WTC11 (cell line): ENCODE results near the gene TUBGCP6.

Experiments
- CTCF ChIP-seq: fragments of 200-600 bp; IDR thresholded peaks from 2 replicates; pipeline ENCODE4 v1.8.0; 2022; ENCODE audit warnings: antibody characterized with exemption
- ESRRA ChIP-seq: sonication (generic); formaldehyde crosslinking; IDR thresholded peaks from 2 replicates; pipeline ENCODE4 v1.8.1; 2022; ENCODE audit warnings: mild to moderate bottlenecking, missing genetic modification reagents, borderline replicate concordance
- JAZF1 ChIP-seq: fragments of 250-450 bp; sonication (Bioruptor Pico); IDR thresholded peaks from 2 replicates; pipeline ENCODE4 v1.9.0; 2021; ENCODE audit warnings: moderate library complexity, mild to moderate bottlenecking, inconsistent platforms
- KAT7 ChIP-seq: sonication (generic); formaldehyde crosslinking; IDR thresholded peaks from 2 replicates; pipeline ENCODE4 v1.8.1; 2023; ENCODE audit warnings: missing genetic modification reagents, mild to moderate bottlenecking, borderline replicate concordance
- PREB ChIP-seq: sonication (generic); formaldehyde crosslinking; IDR thresholded peaks from 2 replicates; pipeline ENCODE4 v1.8.1; 2022; ENCODE audit warnings: mild to moderate bottlenecking, missing genetic modification reagents, moderate library complexity, borderline replicate concordance
- ZNF121 ChIP-seq: sonication (generic); formaldehyde crosslinking; IDR thresholded peaks from 2 replicates; pipeline ENCODE4 v1.8.0; 2023; ENCODE audit warnings: missing genetic modification reagents
- TF ChIP-seq, protein P1 (sequence below): sonication (generic); formaldehyde crosslinking; IDR thresholded peaks from 2 replicates; pipeline ENCODE4 v1.8.0; 2022; ENCODE audit warnings: mild to moderate bottlenecking, missing genetic modification reagents
- TF ChIP-seq, protein P2 (sequence below): sonication (generic); formaldehyde crosslinking; conservative IDR thresholded peaks from 2 replicates; pipeline ENCODE4 v1.8.1; 2022; ENCODE audit warnings: mild to moderate bottlenecking, missing genetic modification reagents

DNA sequence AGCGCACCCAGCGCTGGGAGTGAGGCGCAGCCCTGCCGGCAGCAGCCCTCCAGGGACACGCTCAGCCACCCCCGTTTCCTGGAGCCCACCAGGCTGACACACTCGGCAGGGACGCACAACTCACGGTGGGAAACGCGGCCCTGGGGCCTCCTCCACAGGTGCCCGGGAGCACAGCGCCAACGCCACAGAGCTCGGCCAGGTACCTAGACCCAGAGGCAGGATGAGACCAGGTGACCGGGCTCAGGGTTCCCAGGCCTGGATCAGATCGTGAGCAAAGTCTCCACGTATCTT lies 18.0 kb downstream of the TUBGCP6 start:
- no peak for TF ChIP-seq CTCF
- no peak for TF ChIP-seq KAT7 (CRISPR knock-in tag)
- no peak for TF ChIP-seq ESRRA
- no peak for TF ChIP-seq PREB
- TF ChIP-seq JAZF1 (CRISPR knock-in tag), result no peak
- TF ChIP-seq, protein P1, sequence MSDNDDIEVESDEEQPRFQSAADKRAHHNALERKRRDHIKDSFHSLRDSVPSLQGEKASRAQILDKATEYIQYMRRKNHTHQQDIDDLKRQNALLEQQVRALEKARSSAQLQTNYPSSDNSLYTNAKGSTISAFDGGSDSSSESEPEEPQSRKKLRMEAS (CRISPR knock-in tag), result no peak
- TF ChIP-seq, protein P2, sequence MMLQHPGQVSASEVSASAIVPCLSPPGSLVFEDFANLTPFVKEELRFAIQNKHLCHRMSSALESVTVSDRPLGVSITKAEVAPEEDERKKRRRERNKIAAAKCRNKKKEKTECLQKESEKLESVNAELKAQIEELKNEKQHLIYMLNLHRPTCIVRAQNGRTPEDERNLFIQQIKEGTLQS (CRISPR knock-in tag), result no peak
- TF ChIP-seq ZNF121, result no peak
